ENCODE measurements around the gene TRERF1.

TRERF1 gene

GRCh38 chr6:42375007-42375635, 76.6 kb downstream of the TRERF1 start:
- no peak for DNase-seq (ENCODE audit: low spot score)
- in situ Hi-C loops (cut with MboI; ENCODE audit: low pct_unique_long_range_greater_than_20kb, low sequenced_read_pairs, unreplicated experiment), result no loop called here
- TF ChIP-seq CTCF (IDR thresholded peaks at IDR 0.05; ENCODE audit: extremely low read depth, insufficient read depth, missing control alignments), result no peak

- in situ Hi-C loops (cut with MboI; ENCODE audit: low pct_unique_long_range_greater_than_20kb, low sequenced_read_pairs, unreplicated experiment), result no loop called here
- DNase-seq (ENCODE audit: low spot score), result no peak
- TF ChIP-seq CTCF (IDR thresholded peaks at IDR 0.05; ENCODE audit: extremely low read depth, insufficient read depth, missing control alignments), result no peak
Measured at GRCh38 chr6:42374018-42374669, 77.6 kb downstream of the TRERF1 start.

GRCh38 chr6:42372699-42373098, 79.0 kb downstream of the TRERF1 start:
- no peak for DNase-seq (ENCODE audit: low spot score)
- in situ Hi-C loops (cut with MboI; ENCODE audit: low pct_unique_long_range_greater_than_20kb, low sequenced_read_pairs, unreplicated experiment), result no loop called here
- no peak for TF ChIP-seq CTCF (IDR thresholded peaks at IDR 0.05; ENCODE audit: extremely low read depth, insufficient read depth, missing control alignments)

- in situ Hi-C loops (cut with MboI; ENCODE audit: low pct_unique_long_range_greater_than_20kb, low sequenced_read_pairs, unreplicated experiment), result no loop called here
- no peak for TF ChIP-seq CTCF (IDR thresholded peaks at IDR 0.05; ENCODE audit: extremely low read depth, insufficient read depth, missing control alignments)
Measured at GRCh38 chr6:42370323-42370985, 81.3 kb downstream of the TRERF1 start.

GRCh38 chr6:42369568-42369967, 82.2 kb downstream of the TRERF1 start:
- in situ Hi-C loops (cut with MboI; ENCODE audit: low pct_unique_long_range_greater_than_20kb, low sequenced_read_pairs, unreplicated experiment), result no loop called here
- no peak for TF ChIP-seq CTCF (IDR thresholded peaks at IDR 0.05; ENCODE audit: extremely low read depth, insufficient read depth, missing control alignments)

More at GRCh38 chr6:42370323-42370985, 81.3 kb downstream of the TRERF1 start:
- DNase-seq (ENCODE audit: low spot score), result no peak

GRCh38 chr6:42368181-42368580, 83.5 kb downstream of the TRERF1 start:
- DNase-seq (ENCODE audit: low spot score), result peak; percentile 57
- in situ Hi-C loops (cut with MboI; ENCODE audit: low pct_unique_long_range_greater_than_20kb, low sequenced_read_pairs, unreplicated experiment), result no loop called here

More at GRCh38 chr6:42369568-42369967, 82.2 kb downstream of the TRERF1 start:
- peak; percentile 25 for DNase-seq (ENCODE audit: low spot score)

More at GRCh38 chr6:42368181-42368580, 83.5 kb downstream of the TRERF1 start:
- TF ChIP-seq CTCF (IDR thresholded peaks at IDR 0.05; ENCODE audit: extremely low read depth, insufficient read depth, missing control alignments), result no peak

All from GM13977 (cell line).